ENCODE results near the gene OR3A3.

- TF ChIP-seq CTCF (IDR thresholded peaks at IDR 0.05) (no peak), POLR2A (IDR thresholded peaks at IDR 0.05) (no peak)
These were observed at the start of gene OR3A3 for GRCh38 chr17:3411070-3411469.
